Stimulated activated CD4-positive, alpha-beta T cell treated with anti-CD3 and anti-CD28 coated beads, Interleukin-4, amount 100 ng/mL, for 48 hours (primary cell): ENCODE measurements around the gene LILRB2.
"Not testable (repeated sequence)": the region's sequence is repeated elsewhere in the genome, so short reads cannot be mapped to it uniquely, and the experiment has no call there.

Experiments used
- DNase-seq, 2 donors: peaks; one replicate each; pipeline ENCODE4 v3.0.0-alpha.2; 2020; ENCODE audit warnings: low read depth in 2 of 2

LILRB2 gene

GRCh38 chr19:54281007-54281728, at the start of gene LILRB2:
LILRB2 (minus strand) TSS chr19:54281110; CDS start chr19:54280496, 614 bp downstream.
- DNase-seq: no peak

GRCh38 chr19:54329476-54330165, 48.7 kb upstream of the LILRB2 start:
- DNase-seq: no peak

- DNase-seq: not testable (repeated sequence)
Measured at GRCh38 chr19:54328781-54329180, 47.9 kb upstream of the LILRB2 start.

GRCh38 chr19:54325631-54326030, 44.7 kb upstream of the LILRB2 start:
- DNase-seq: no peak

GRCh38 chr19:54325194-54325621, 44.3 kb upstream of the LILRB2 start:
- peak; percentile 16 to 22 for DNase-seq

- no peak for DNase-seq
Measured at GRCh38 chr19:54324071-54324470, 43.2 kb upstream of the LILRB2 start.

GRCh38 chr19:54322934-54323333, 42.0 kb upstream of the LILRB2 start:
- DNase-seq: not testable (repeated sequence)

- DNase-seq: not testable (repeated sequence)
Measured at GRCh38 chr19:54322295-54322694, 41.4 kb upstream of the LILRB2 start.

GRCh38 chr19:54319892-54320670, 39.2 kb upstream of the LILRB2 start:
- DNase-seq: no peak

- no peak for DNase-seq
Measured at GRCh38 chr19:54319049-54319448, 38.1 kb upstream of the LILRB2 start.

- DNase-seq: no peak
Measured at GRCh38 chr19:54317965-54318240, 37.0 kb upstream of the LILRB2 start.

GRCh38 chr19:54317108-54317964, 36.4 kb upstream of the LILRB2 start:
- DNase-seq: no peak

- DNase-seq: no peak
Measured at GRCh38 chr19:54316746-54317107, 35.8 kb upstream of the LILRB2 start.

GRCh38 chr19:54315956-54316355, 35.0 kb upstream of the LILRB2 start:
- no peak for DNase-seq

- no peak for DNase-seq
Measured at GRCh38 chr19:54312436-54313377, 31.8 kb upstream of the LILRB2 start, which contains the start of gene LILRA5. LILRA5 (minus strand) TSS chr19:54313166; CDS start chr19:54313019, 147 bp downstream.

GRCh38 chr19:54312011-54312410, 31.1 kb upstream of the LILRB2 start:
- DNase-seq: no peak

GRCh38 chr19:54311486-54311885, 30.6 kb upstream of the LILRB2 start:
- no peak for DNase-seq

GRCh38 chr19:54310543-54310942, 29.6 kb upstream of the LILRB2 start:
- no peak for DNase-seq

- DNase-seq: no peak
Measured at GRCh38 chr19:54309811-54310210, 28.9 kb upstream of the LILRB2 start.

GRCh38 chr19:54307389-54308020, 26.6 kb upstream of the LILRB2 start:
- DNase-seq: no peak
